Small intestine (tissue), 7 donors: ENCODE measurements around the gene CIART. TPM values are rescaled to one million over a fixed set of nuclear protein-coding genes. Genes with fewer than 3 reads are reported as not detected.
A peak's percentile ranks its signal among the peaks of the same experiment; 100 is the strongest.

Experiments used
- DNase-seq, 2 donors: peaks; one replicate each; pipeline versions ENCODE4 v3.0.0 to v3.0.0-alpha.2; 2013
- FAIRE-seq: peaks from 2 replicates; lab custom pipeline; 2012; peaks lifted over from hg19 to GRCh38; lab: Jason Lieb, UNC
- H3K27ac ChIP-seq, 3 donors: one replicate each; pipeline ENCODE4 v1.5.1; 2013; ENCODE audit warnings: low read length in 2 of 3, mild to moderate bottlenecking in 2 of 3, control low read depth in 1 of 3, inconsistent platforms in 1 of 3, low read depth in 1 of 3, moderate library complexity in 1 of 3
- H3K27me3 ChIP-seq, 3 donors: one replicate each; pipeline ENCODE4 v1.6.1; 2013; ENCODE audit warnings: low read length in 3 of 3, inconsistent platforms in 1 of 3; ENCODE audit not compliant: control insufficient read depth in 3 of 3, insufficient read depth in 3 of 3
- H3K36me3 ChIP-seq, 3 donors: one replicate each; pipeline ENCODE4 v1.6.1; 2013; ENCODE audit warnings: low read length in 3 of 3, inconsistent platforms in 1 of 3, low read depth in 1 of 3, mild to moderate bottlenecking in 1 of 3, moderate library complexity in 1 of 3; ENCODE audit not compliant: control insufficient read depth in 3 of 3, insufficient read depth in 2 of 3
- H3K4me1 ChIP-seq, 3 donors: one replicate each; pipeline ENCODE4 v1.6.1; 2013; ENCODE audit warnings: low read length in 2 of 3, inconsistent platforms in 1 of 3, low read depth in 1 of 3, mild to moderate bottlenecking in 1 of 3, moderate library complexity in 1 of 3; ENCODE audit not compliant: control insufficient read depth in 3 of 3, insufficient read depth in 2 of 3
- H3K4me3 ChIP-seq, 3 donors: one replicate each; pipeline ENCODE4 v1.5.1; 2013; ENCODE audit warnings: low read length in 3 of 3, control low read depth in 1 of 3, inconsistent platforms in 1 of 3, low read depth in 1 of 3, mild to moderate bottlenecking in 1 of 3, moderate library complexity in 1 of 3
- H3K9me3 ChIP-seq, 2 donors: one replicate each; pipeline ENCODE4 v1.6.1; 2013; ENCODE audit warnings: low read depth in 1 of 2, low read length in 1 of 2; ENCODE audit not compliant: control insufficient read depth in 2 of 2, insufficient read depth in 1 of 2
- WGBS, 3 donors: extraction: QIAGEN DNeasy Blood & Tissue Kit; methylation state at CpG; one replicate each; pipeline ENCODE4 v1.1.7; 2013; 5-methylcytosine and 5-hydroxymethylcytosine counted together
- polyA plus RNA-seq, 4 donors: library from polyadenylated mRNA; stranded (reverse) in 3 of 4; unstranded in 1 of 4; fragments of 200-250 nt in 3 of 4; fragments of 120-200 nt in 1 of 4; gene quantifications; one replicate each; pipeline versions ENCODE4 v1.2.1 to v1.2.3, GENCODE V29; 2013
- donor health status: healthy with polysubstance abuse.
- donor health status: control.
- donor health status: control.
- donor health status: Bipolar disorder and iron deficiency.
- donor health status: healthy.

The CIART gene
- polyA plus RNA-seq, 4 donors = 2.5 to 14.6 (median 5.5) TPM

DNA sequence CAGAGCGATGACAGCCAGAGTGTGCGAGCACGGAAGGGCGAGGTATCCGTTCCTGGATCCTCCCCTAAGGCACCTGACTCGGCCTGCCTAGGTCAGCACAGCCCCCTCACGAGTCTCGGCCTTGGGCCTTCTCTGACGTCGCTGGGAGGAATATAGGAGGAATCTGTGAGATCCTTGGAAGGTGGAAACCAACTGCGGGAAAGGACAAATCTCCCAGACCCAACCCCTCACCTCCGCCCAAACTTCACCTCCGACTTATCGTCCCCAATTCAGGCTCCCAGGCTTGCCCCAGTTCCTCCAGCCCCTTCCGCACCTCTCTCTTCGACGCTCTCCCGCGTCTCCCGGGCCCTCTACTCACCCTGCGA is 14.0 kb upstream of the CIART start:
- peak; percentile 60 to 86 for DNase-seq
- WGBS, 3 donors = 0% methylated on average over 21 of the region's 21 CpGs

GRCh38 chr1:150268705-150269403 is 13.5 kb upstream of the CIART start, which contains the start of gene APH1A:
TSS of gene APH1A (minus strand) at chr1:150269016. CDS start at chr1:150268810, 206 bp downstream.
- DNase-seq (peak; percentile 97 to 98), FAIRE-seq (no peak)
- Histone ChIP-seq H3K27ac (peak within 1 kb of the TSS; percentile 68 to 92 (median 80)), H3K9me3 (no peaks in the 10 kb centered on the region), H3K36me3 (peaks cover 7 to 27% (median 10%) of the 10 kb centered on the region in 3 donors), H3K4me1 (peaks cover 3 to 15% (median 6%) of the 10 kb centered on the region in 3 donors), H3K4me3 (peak within 1 kb of the TSS; percentile 86 to 94 (median 90)), H3K27me3 (no peaks in the 10 kb centered on the region)
- WGBS, 3 donors = 0 to 1% (median 0%) methylated on average over 38 to 49 of the region's 49 CpGs

More for the DNA sequence above, 14.0 kb upstream of the CIART start:
- no peak for FAIRE-seq
- H3K27me3 ChIP-seq = no peaks in the 10 kb centered on the region
- no peaks in the 10 kb centered on the region for H3K9me3 ChIP-seq
- peaks cover 7 to 27% (median 10%) of the 10 kb centered on the region in 3 donors for H3K36me3 ChIP-seq
- peak overlapping the region; percentile 86 to 94 (median 90) for H3K4me3 ChIP-seq
- H3K27ac ChIP-seq = peak overlapping the region; percentile 68 to 92 (median 80)
- peaks cover 3 to 15% (median 6%) of the 10 kb centered on the region in 3 donors for H3K4me1 ChIP-seq

DNA sequence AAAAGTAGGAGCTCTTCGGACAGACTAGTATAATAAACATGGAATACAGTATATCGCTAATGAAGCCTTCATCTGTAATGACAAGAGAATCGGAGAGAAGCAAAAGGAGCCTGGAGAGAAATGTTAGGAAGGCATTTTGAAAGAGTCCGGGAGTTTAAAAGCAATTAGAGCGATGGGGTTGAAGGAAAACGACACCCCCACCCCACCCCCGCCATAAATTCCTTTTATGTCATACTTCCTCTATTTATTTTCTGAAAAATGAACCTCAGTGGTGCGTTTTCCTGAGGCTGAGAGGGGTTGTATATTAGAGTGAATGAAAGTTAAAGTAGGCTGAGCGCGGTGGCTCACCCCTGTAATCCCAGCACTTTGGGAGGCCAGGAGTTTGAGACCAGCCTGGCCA is 12.9 kb upstream of the CIART start:
- DNase-seq = no peak
- H3K27me3 ChIP-seq = no peaks in the 10 kb centered on the region
- WGBS, 3 donors = 28 to 37% (median 35%) methylated on average over 10 of the region's 10 CpGs
- peaks cover 3 to 15% (median 6%) of the 10 kb centered on the region in 3 donors for H3K4me1 ChIP-seq
- FAIRE-seq = no peak
- H3K9me3 ChIP-seq = no peaks in the 10 kb centered on the region
- H3K4me3 ChIP-seq = peak overlapping the region in 2 of 3 donors; percentile 86 to 94
- H3K27ac ChIP-seq = peak overlapping the region in 2 of 3 donors; percentile 80 to 92
- peaks cover 7 to 27% (median 10%) of the 10 kb centered on the region in 3 donors for H3K36me3 ChIP-seq

GRCh38 chr1:150271291-150271959 is 10.9 kb upstream of the CIART start:
- FAIRE-seq (no peak), DNase-seq (no peak)
- Histone ChIP-seq H3K9me3 (no peaks in the 10 kb centered on the region), H3K4me1 (peaks cover 3 to 15% (median 6%) of the 10 kb centered on the region in 3 donors), H3K27ac (no peak overlapping the region), H3K36me3 (peaks cover under 1 to 20% (median 3%) of the 10 kb centered on the region in 3 donors), H3K4me3 (no peak overlapping the region), H3K27me3 (no peaks in the 10 kb centered on the region)
- WGBS, 3 donors = 91 to 98% (median 94%) methylated on average over 5 to 7 of the region's 7 CpGs

GRCh38 chr1:150273311-150273710 is 9.0 kb upstream of the CIART start:
- peaks cover 0 to 7% (median 0%) of the 10 kb centered on the region in 3 donors for H3K4me1 ChIP-seq
- FAIRE-seq (no peak), DNase-seq (no peak)
- H3K9me3 ChIP-seq = no peaks in the 10 kb centered on the region
- H3K27me3 ChIP-seq = no peaks in the 10 kb centered on the region
- WGBS, 3 donors = 70 to 92% (median 89%) methylated on average over 1 of the region's 1 CpG
- no peak overlapping the region for H3K4me3 ChIP-seq
- peak overlapping the region in 1 of 3 donors; percentile 47 for H3K27ac ChIP-seq
- peaks cover 0 to 5% (median 0%) of the 10 kb centered on the region in 3 donors for H3K36me3 ChIP-seq

DNA sequence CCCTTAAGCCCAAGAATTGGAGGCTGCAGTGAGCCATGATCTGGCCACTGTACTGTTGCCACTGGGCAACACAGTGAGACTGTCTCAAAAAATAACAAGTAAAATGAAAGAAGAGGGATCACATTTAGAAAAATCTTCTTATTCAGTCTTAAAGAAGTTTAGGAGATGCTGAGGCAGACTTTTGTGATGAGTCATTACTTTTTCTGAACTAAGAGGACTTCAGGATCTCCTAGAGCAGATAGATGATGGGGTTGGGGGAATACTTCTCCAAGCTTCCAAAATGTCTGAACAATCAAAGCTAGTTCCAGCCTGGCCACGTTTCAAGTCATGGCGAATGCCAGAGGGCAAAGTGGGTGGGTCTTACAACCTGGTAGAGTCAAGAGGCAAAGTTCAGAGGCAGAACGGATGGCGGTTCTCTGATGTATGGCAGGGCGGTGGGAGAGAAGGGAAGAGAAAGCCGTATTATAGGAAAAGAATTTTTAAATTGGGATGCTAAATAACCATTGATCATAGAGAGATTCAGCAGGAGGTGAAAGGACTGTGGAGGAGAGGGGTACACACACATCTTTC is 2.1 kb upstream of the CIART start:
- peak; percentile 45 to 90 for DNase-seq
- Histone ChIP-seq H3K27ac (peak overlapping the region in 1 of 3 donors; percentile 14), H3K27me3 (peaks cover 0 to 16% (median 0%) of the 10 kb centered on the region in 3 donors), H3K4me3 (no peak overlapping the region), H3K36me3 (peaks cover 0 to under 1% (median 0%) of the 10 kb centered on the region in 3 donors), H3K9me3 (peaks cover 0 to 2% of the 10 kb centered on the region in 2 donors), H3K4me1 (peaks cover 0 to 32% (median 2%) of the 10 kb centered on the region in 3 donors)
- WGBS, 3 donors = 22 to 62% (median 36%) methylated on average over 6 of the region's 6 CpGs
- no peak for FAIRE-seq

DNA sequence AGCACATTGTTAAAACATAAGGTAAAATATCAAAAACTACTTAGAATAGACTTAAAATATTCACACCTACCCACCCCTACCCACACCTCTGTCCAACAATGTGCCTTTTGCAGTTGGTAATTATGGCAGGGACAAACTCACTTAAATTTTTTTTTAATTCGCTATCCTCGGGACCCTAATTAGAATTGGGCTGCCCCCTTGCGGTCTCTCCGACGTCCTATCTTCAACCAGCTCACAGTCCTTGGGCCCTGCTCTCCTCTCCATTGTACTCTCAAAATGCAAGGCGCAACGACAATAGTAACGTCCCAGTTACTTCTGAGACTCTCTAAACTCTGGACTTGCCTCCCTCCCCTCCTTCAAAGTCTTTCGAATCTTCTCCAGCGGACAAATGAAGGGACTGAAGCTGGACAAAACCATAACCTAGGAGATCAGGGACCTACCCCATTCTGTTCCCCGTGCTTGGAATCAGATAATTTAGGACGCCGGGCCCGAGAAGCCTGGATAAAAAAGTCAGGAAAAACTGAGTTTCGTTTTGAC is 1.1 kb upstream of the CIART start:
- peaks cover 0 to 32% (median 2%) of the 10 kb centered on the region in 3 donors for H3K4me1 ChIP-seq
- no peak for FAIRE-seq
- peak overlapping the region; percentile 34 to 78 (median 71) for H3K27ac ChIP-seq
- peaks cover 0 to 16% (median 0%) of the 10 kb centered on the region in 3 donors for H3K27me3 ChIP-seq
- peak; percentile 70 to 73 for DNase-seq
- WGBS, 3 donors = 3% methylated on average over 15 of the region's 15 CpGs
- no peaks in the 10 kb centered on the region for H3K36me3 ChIP-seq
- H3K4me3 ChIP-seq = peak overlapping the region in 2 of 3 donors; percentile 44 to 48
- peaks cover 0 to 2% of the 10 kb centered on the region in 2 donors for H3K9me3 ChIP-seq

- Histone ChIP-seq H3K9me3 (peaks cover 0 to 2% of the 10 kb centered on the region in 2 donors), H3K36me3 (no peaks in the 10 kb centered on the region), H3K4me1 (peaks cover 0 to 32% (median 2%) of the 10 kb centered on the region in 3 donors), H3K27ac (peak overlapping the region in 2 of 3 donors; percentile 10 to 77), H3K27me3 (peaks cover 0 to 16% (median 0%) of the 10 kb centered on the region in 3 donors), H3K4me3 (peak overlapping the region in 2 of 3 donors; percentile 44 to 46)
- DNase-seq = no peak
- 7 to 16% (median 13%) methylated on average over 21 of the region's 21 CpGs for WGBS, 3 donors
- no peak for FAIRE-seq
Measured at GRCh38 chr1:150282558-150282958, 204 bp downstream of the CIART start.
